Ovary (tissue), 9 donors: Measurements from ENCODE around the gene GPR25. TPM values are rescaled to one million over a fixed set of nuclear protein-coding genes. Genes with fewer than 3 reads are reported as not detected.
"Not testable (repeated sequence)": the region's sequence is repeated elsewhere in the genome, so short reads cannot be mapped to it uniquely, and the experiment has no call there.

ENCODE experiments used
- DNase-seq, 5 donors: peaks; one replicate each; pipeline ENCODE4 v3.0.0-alpha.2; 2019 to 2020
- H3K27ac ChIP-seq, 2 donors: fragments of 200-600 bp; one replicate each; pipeline versions ENCODE4 v1.5.1 to v1.8.0; 2019 to 2022
- H3K27me3 ChIP-seq: fragments of 200-600 bp; one replicate; pipeline ENCODE4 v1.8.0; 2022
- H3K36me3 ChIP-seq: fragments of 200-600 bp; sonication (generic); one replicate; pipeline ENCODE4 v1.5.1; 2019
- H3K4me1 ChIP-seq: one replicate; pipeline ENCODE4 v1.8.1; 2013; ENCODE audit warnings: mild to moderate bottlenecking, moderate library complexity; ENCODE audit not compliant: insufficient read depth
- H3K4me3 ChIP-seq: fragments of 200-600 bp; sonication (generic); one replicate; pipeline ENCODE4 v1.5.1; 2017
- H3K9me3 ChIP-seq, 2 donors: fragments of 200-600 bp in 1 of 2; sonication (generic) in 1 of 2; one replicate each; pipeline versions ENCODE4 v1.5.1 to v1.8.1; 2013 to 2019; ENCODE audit warnings: mild to moderate bottlenecking in 1 of 2, moderate library complexity in 1 of 2
- CTCF ChIP-seq, 3 donors: fragments of 450-650 bp in 2 of 3; fragments of 200-600 bp in 1 of 3; IDR thresholded peaks; one replicate each; pipeline versions ENCODE4 v1.5.1 to v1.8.0; 2016 to 2022; ENCODE audit warnings: antibody characterized with exemption in 3 of 3, mild to moderate bottlenecking in 1 of 3
- EP300 ChIP-seq: sonication (generic); formaldehyde crosslinking; IDR thresholded peaks from one replicate; pipeline ENCODE4 v1.6.1; 2017; ENCODE audit warnings: antibody characterized with exemption
- POLR2A ChIP-seq: fragments of 450-650 bp; IDR thresholded peaks from one replicate; pipeline ENCODE4 v1.6.1; 2017; ENCODE audit warnings: antibody characterized with exemption, mild to moderate bottlenecking, moderate library complexity
- WGBS, 3 donors: extraction: QIAGEN DNeasy Blood & Tissue Kit in 1 of 3; methylation state at CpG; one replicate each; pipeline versions ENCODE4 v1.1.5 to v1.1.7; 2013 to 2017; 5-methylcytosine and 5-hydroxymethylcytosine counted together
- intact Hi-C, 4 donors: fragments of 100-400 bp; cut with DNase I; formaldehyde crosslinking; loops; one replicate each; pipeline versions ENCODE4 v1.11.0 to v1.15.1; 2022 to 2023
- polyA plus RNA-seq, 2 donors: library from polyadenylated mRNA; stranded (reverse); fragments of 200-250 nt in 1 of 2; fragments of 350-450 nt in 1 of 2; fragmentation: Illumina TruSeq in 1 of 2; extraction: RNeasy Lipid Tissue Mini Kit (QIAGEN cat#74804) in 1 of 2; gene quantifications; one replicate each; pipeline ENCODE4 v1.2.3, GENCODE V29; 2013 to 2014
- total RNA-seq, 7 donors: library from RNA; depleted of rRNA in 2 of 7; stranded (reverse); fragments of >200 nt in 2 of 7; fragmentation: NEBNext Ultra II Directional in 3 of 7; extraction: Animal tissue kit (Norgen Biotek cat#: 25700) in 3 of 7; gene quantifications; one replicate each; pipeline versions ENCODE4 v1.1.0 to v1.2.4, GENCODE V29; 2016 to 2023
- donor health status: DM: no; HTN: no; CAD: no; lungs with moderate emphysema.
- donor health status: DM: no; HTN: no; CAD: no.
- donor health status: Bipolar disorder and iron deficiency.
- donor health status: DM: yes; HTN: yes; CAD: no.
- donor health status: DM: no; HTN: no; CAD: no.
- donor health status: DM: yes; HTN: yes; CAD: no.

GPR25 gene
- total and polyA plus RNA-seq, 9 donors, result 0.06 TPM; not detected in 8

DNA sequence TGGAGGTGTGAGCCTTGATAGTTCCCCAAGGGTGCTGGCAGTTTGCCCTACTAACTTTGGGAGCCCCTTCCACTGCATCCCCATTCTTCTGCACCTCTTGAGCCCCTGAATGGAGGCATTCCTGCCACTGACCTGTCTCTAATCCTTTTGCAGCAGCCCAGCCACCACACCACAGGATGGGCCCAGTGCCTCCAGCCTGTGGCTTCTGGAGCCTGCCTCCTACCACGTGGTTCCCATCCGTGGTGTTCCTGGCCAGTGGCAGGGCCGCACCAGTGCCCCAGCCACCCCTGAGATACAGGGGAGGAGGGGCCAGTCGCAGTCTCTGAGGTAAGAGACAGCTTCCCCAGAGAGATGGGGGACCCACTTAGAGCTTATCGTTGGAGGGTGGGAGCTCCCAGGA is 36.3 kb downstream of the GPR25 start:
- H3K27ac ChIP-seq, result no peak overlapping the region
- H3K9me3 ChIP-seq, result no peaks in the 10 kb centered on the region
- intact Hi-C loops, result no loop called here
- no peaks in the 10 kb centered on the region for H3K4me1 ChIP-seq
- WGBS, 3 donors, result 85 to 92% (median 91%) methylated on average over 5 of the region's 5 CpGs
- DNase-seq, result no peak
- H3K36me3 ChIP-seq, result no peaks in the 10 kb centered on the region
- no peaks in the 10 kb centered on the region for H3K27me3 ChIP-seq
- TF ChIP-seq EP300, result no peak
- no peak for TF ChIP-seq POLR2A
- TF ChIP-seq CTCF (IDR thresholded peaks at IDR 0.05), result no peak
- no peak overlapping the region for H3K4me3 ChIP-seq

DNA sequence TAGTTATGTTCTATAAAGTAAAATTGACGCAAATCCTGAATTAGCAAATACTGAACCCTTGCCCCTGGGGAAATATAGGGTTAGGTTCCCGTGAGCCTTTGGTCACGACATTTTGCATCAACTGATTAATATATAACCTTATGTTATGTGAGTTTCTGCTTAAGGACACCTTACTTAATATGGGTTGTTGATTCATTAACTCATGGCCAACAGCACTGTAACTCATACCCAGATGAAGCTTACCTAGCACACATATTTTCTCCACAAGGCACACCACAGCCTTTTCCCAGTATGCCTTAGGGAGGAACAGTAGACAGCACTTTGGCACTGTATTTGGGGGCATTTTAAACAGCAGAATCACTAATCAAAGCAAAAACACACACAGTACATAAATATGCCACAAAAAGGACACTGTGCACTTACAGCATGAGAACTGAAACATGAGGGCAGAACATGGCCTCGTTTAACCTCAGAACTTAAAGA is 37.0 kb downstream of the GPR25 start:
- intact Hi-C loops, result no loop called here
- no peaks in the 10 kb centered on the region for H3K9me3 ChIP-seq
- 79 to 89% (median 88%) methylated on average over 4 of the region's 4 CpGs for WGBS, 3 donors
- no peak for TF ChIP-seq POLR2A
- TF ChIP-seq CTCF (IDR thresholded peaks at IDR 0.05), result no peak
- TF ChIP-seq EP300, result no peak
- no peak for DNase-seq
- H3K27ac ChIP-seq, result no peak overlapping the region
- H3K4me1 ChIP-seq, result no peaks in the 10 kb centered on the region
- no peaks in the 10 kb centered on the region for H3K27me3 ChIP-seq
- H3K36me3 ChIP-seq, result no peaks in the 10 kb centered on the region
- no peak overlapping the region for H3K4me3 ChIP-seq

DNA sequence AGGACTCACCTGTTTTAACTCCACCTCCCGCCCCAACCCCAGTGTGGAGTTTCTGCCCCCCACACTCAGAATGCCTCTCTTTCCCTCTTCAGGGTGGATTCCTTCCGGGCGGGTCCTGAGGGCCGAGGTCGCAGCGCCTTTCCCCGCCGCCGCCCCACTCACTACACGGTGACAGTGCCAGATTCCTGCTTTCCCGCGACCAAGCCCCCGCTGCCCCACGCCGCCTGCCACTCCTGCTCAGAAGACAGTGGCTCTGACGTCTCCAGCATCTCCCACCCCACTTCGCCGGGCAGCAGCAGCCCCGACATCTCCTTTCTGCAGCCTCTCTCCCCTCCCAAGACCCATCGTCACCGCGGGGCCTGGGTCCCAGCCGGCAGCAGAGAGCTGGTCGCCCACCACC is 38.6 kb downstream of the GPR25 start:
- no peak for DNase-seq
- no peaks in the 10 kb centered on the region for H3K36me3 ChIP-seq
- no peaks in the 10 kb centered on the region for H3K9me3 ChIP-seq
- no peaks in the 10 kb centered on the region for H3K27me3 ChIP-seq
- no peak overlapping the region for H3K27ac ChIP-seq
- intact Hi-C loops, result no loop called here
- WGBS, 3 donors, result 94 to 95% (median 94%) methylated on average over 24 of the region's 24 CpGs
- no peak for TF ChIP-seq POLR2A
- TF ChIP-seq EP300, result no peak
- TF ChIP-seq CTCF (IDR thresholded peaks at IDR 0.05), result no peak
- no peak overlapping the region for H3K4me3 ChIP-seq
- H3K4me1 ChIP-seq, result no peaks in the 10 kb centered on the region

GRCh38 chr1:200911936-200912335 is 39.2 kb downstream of the GPR25 start:
- H3K27ac ChIP-seq, H3K4me1 ChIP-seq, H3K36me3 ChIP-seq, H3K27me3 ChIP-seq, intact Hi-C loops, H3K9me3 ChIP-seq, DNase-seq, H3K4me3 ChIP-seq: not testable (repeated sequence)
- 91 to 96% (median 94%) methylated on average over 12 to 15 of the region's 21 CpGs for WGBS, 3 donors

DNA sequence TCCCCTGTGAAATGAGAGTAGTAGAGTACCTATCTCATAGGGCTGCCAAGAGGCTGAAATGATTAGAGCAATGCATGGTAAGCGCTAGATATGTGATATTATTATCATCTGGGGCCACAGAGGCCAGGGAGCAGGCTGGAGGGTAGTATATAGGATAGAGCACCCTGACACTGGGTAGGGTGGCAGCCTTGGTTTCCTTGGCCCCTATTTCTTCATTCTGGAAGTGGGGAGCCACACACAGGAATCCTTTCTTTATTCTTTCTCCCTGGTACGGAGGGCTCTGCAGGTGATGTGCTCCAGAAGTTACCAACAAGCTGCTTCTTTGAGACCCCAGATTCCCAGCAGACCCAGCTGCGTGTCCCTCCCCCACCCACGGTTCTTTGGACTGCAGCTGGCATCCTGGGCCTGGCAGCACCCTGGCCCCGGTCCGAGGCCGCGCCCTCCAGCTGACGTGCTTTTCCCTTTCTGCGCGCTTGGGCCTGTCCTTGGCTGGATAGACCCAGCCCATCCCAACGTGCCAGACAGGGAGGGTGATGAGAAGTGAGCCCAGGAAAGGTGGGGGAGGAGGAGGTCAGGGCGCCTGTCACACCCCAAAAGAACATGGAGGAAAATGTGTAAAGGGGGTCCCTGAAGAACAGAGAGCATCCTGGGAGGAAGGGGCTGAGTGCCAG is 40.1 kb downstream of the GPR25 start:
- 87 to 92% (median 89%) methylated on average over 13 of the region's 13 CpGs for WGBS, 3 donors
- no peak overlapping the region for H3K4me3 ChIP-seq
- no peak overlapping the region for H3K27ac ChIP-seq
- no peaks in the 10 kb centered on the region for H3K36me3 ChIP-seq
- no peaks in the 10 kb centered on the region for H3K27me3 ChIP-seq
- intact Hi-C loops, result no loop called here
- TF ChIP-seq POLR2A (no peak), EP300 (no peak), CTCF (IDR thresholded peaks at IDR 0.05) (no peak)
- H3K4me1 ChIP-seq, result no peaks in the 10 kb centered on the region
- no peaks in the 10 kb centered on the region for H3K9me3 ChIP-seq
- DNase-seq, result no peak
